ENCODE data around the gene IFT80.

Gene IFT80

GRCh38 chr3:160217675-160218074 is 181.3 kb downstream of the IFT80 start:
- peaks cover 16% of the 10 kb centered on the region for H3K4me1 ChIP-seq (ENCODE audit: insufficient read depth, low read length)
- H3K9me3 ChIP-seq (ENCODE audit: low read length), result no peaks in the 10 kb centered on the region
- H3K9ac ChIP-seq (ENCODE audit: low read length), result no peak overlapping the region
- no peaks in the 10 kb centered on the region for H3K36me3 ChIP-seq (ENCODE audit: insufficient read depth, low read length)
- no peak overlapping the region for H3K27ac ChIP-seq (ENCODE audit: low read depth, low read length)
- no peaks in the 10 kb centered on the region for H3K27me3 ChIP-seq (ENCODE audit: control insufficient read depth in 1 of 2, insufficient read depth in 2 of 2, low read length in 2 of 2)
- no peak overlapping the region for H3K4me3 ChIP-seq (ENCODE audit: low read depth in 1 of 2, low read length in 2 of 2)

GRCh38 chr3:160213191-160213590 is 185.8 kb downstream of the IFT80 start:
- no peak overlapping the region for H3K9ac ChIP-seq (ENCODE audit: low read length)
- H3K27me3 ChIP-seq (ENCODE audit: control insufficient read depth in 1 of 2, insufficient read depth in 2 of 2, low read length in 2 of 2), result no peaks in the 10 kb centered on the region
- no peaks in the 10 kb centered on the region for H3K9me3 ChIP-seq (ENCODE audit: low read length)
- no peaks in the 10 kb centered on the region for H3K4me1 ChIP-seq (ENCODE audit: insufficient read depth, low read length)
- H3K27ac ChIP-seq (ENCODE audit: low read depth, low read length), result no peak overlapping the region
- no peaks in the 10 kb centered on the region for H3K36me3 ChIP-seq (ENCODE audit: insufficient read depth, low read length)
- H3K4me3 ChIP-seq (ENCODE audit: low read depth in 1 of 2, low read length in 2 of 2), result no peak overlapping the region

GRCh38 chr3:160210799-160211221 is 188.2 kb downstream of the IFT80 start:
- H3K27me3 ChIP-seq (ENCODE audit: control insufficient read depth in 1 of 2, insufficient read depth in 2 of 2, low read length in 2 of 2), result no peaks in the 10 kb centered on the region
- H3K4me3 ChIP-seq (ENCODE audit: low read depth in 1 of 2, low read length in 2 of 2), result no peak overlapping the region
- no peak overlapping the region for H3K27ac ChIP-seq (ENCODE audit: low read depth, low read length)
- no peaks in the 10 kb centered on the region for H3K4me1 ChIP-seq (ENCODE audit: insufficient read depth, low read length)
- H3K9ac ChIP-seq (ENCODE audit: low read length), result no peak overlapping the region
- H3K9me3 ChIP-seq (ENCODE audit: low read length), result no peaks in the 10 kb centered on the region
- no peaks in the 10 kb centered on the region for H3K36me3 ChIP-seq (ENCODE audit: insufficient read depth, low read length)

GRCh38 chr3:160210341-160210740 is 188.7 kb downstream of the IFT80 start:
- Histone ChIP-seq H3K27me3 (ENCODE audit: control insufficient read depth in 1 of 2, insufficient read depth in 2 of 2, low read length in 2 of 2) (no peaks in the 10 kb centered on the region), H3K36me3 (ENCODE audit: insufficient read depth, low read length) (no peaks in the 10 kb centered on the region), H3K4me1 (ENCODE audit: insufficient read depth, low read length) (peaks cover 2% of the 10 kb centered on the region), H3K4me3 (ENCODE audit: low read depth in 1 of 2, low read length in 2 of 2) (no peak overlapping the region), H3K9ac (ENCODE audit: low read length) (no peak overlapping the region), H3K9me3 (ENCODE audit: low read length) (no peaks in the 10 kb centered on the region), H3K27ac (ENCODE audit: low read depth, low read length) (no peak overlapping the region)

Data from muscle layer of colon (tissue), 2 donors.